Breast epithelium (tissue), 4 donors: ENCODE results near the gene AMER1. TPM values are rescaled to one million over a fixed set of nuclear protein-coding genes. Genes with fewer than 3 reads are reported as not detected.
"Not testable (repeated sequence)": the region's sequence is repeated elsewhere in the genome, so short reads cannot be mapped to it uniquely, and the experiment has no call there.

Source experiments
- DNase-seq, 2 donors: peaks; one replicate each; pipeline ENCODE4 v3.0.0-alpha.2; 2019; ENCODE audit warnings: low spot score in 2 of 2
- H3K27ac ChIP-seq, 2 donors: fragments of 200-600 bp; sonication (generic) in 1 of 2; one replicate each; pipeline ENCODE4 v1.5.1; 2016 to 2019; ENCODE audit warnings: mild to moderate bottlenecking in 1 of 2
- H3K27me3 ChIP-seq, 2 donors: fragments of 200-600 bp; sonication (generic) in 1 of 2; one replicate each; pipeline versions ENCODE4 v1.5.1 to v1.6.0; 2017 to 2019; ENCODE audit warnings: control low read depth in 1 of 2, mild to moderate bottlenecking in 1 of 2
- H3K36me3 ChIP-seq: fragments of 200-600 bp; one replicate; pipeline ENCODE4 v1.5.1; 2019
- H3K4me1 ChIP-seq, 2 donors: fragments of 200-600 bp; sonication (generic); one replicate each; pipeline ENCODE4 v1.5.1; 2016 to 2019; ENCODE audit warnings: control low read depth in 1 of 2
- H3K4me3 ChIP-seq, 3 donors: fragments of 200-600 bp; sonication (generic); 1 replicate in 2 of 3; 2 replicates in 1 of 3; pipeline ENCODE4 v1.5.1; 2016 to 2019; ENCODE audit warnings: mild to moderate bottlenecking in 3 of 3, moderate library complexity in 2 of 3
- H3K9me3 ChIP-seq, 2 donors: fragments of 200-600 bp; sonication (generic) in 1 of 2; one replicate each; pipeline ENCODE4 v1.5.1; 2016 to 2019; ENCODE audit warnings: control low read depth in 1 of 2
- CTCF ChIP-seq, 3 donors: fragments of 450-650 bp; IDR thresholded peaks; one replicate each; pipeline ENCODE4 v1.5.1; 2016 to 2017; ENCODE audit warnings: antibody characterized with exemption in 3 of 3, mild to moderate bottlenecking in 3 of 3, moderate library complexity in 3 of 3
- POLR2A ChIP-seq: fragments of 450-650 bp; IDR thresholded peaks from one replicate; pipeline ENCODE4 v1.6.1; 2016; ENCODE audit warnings: antibody characterized with exemption, mild to moderate bottlenecking, moderate library complexity
- POLR2AphosphoS5 ChIP-seq, 3 donors: sonication (generic); formaldehyde crosslinking; IDR thresholded peaks; one replicate each; pipeline ENCODE4 v1.6.1; 2017; ENCODE audit warnings: antibody characterized with exemption in 3 of 3
- intact Hi-C: fragments of 100-400 bp; cut with DNase I; formaldehyde crosslinking; loops from one replicate; pipeline ENCODE4 v1.15.1; 2023; ENCODE audit warnings: low total_unique reads
- total RNA-seq, 3 donors: library from RNA; depleted of rRNA; stranded (reverse); fragments of >200 nt; gene quantifications; one replicate each; pipeline ENCODE4 v1.1.0, GENCODE V29; 2016

The AMER1 gene
- 1 to 10 TPM; 3.7 to 5.3 (median 4.3) TPM for total RNA-seq

DNA sequence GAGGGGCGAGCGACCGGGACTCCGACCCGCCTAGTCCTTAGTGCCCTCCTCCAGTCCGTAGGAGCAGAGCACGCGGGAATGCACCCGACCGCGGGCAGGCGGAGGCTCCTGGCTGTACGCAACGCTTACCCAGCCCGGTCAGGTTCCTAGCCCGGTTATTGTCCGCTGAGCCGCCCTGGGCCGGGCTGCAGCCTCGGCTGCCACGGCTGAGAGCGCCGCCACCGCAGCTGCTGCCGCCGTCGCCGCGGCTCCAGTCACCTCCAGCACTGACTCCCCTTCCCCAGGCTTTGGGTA, at the start of gene AMER1:
Gene AMER1 (minus strand): TSS at position 268 of the 294 bp plus-strand sequence. CDS start 12,422 bp downstream, outside the sequence.
- Histone ChIP-seq H3K27me3 (peaks cover 0 to 38% of the 10 kb centered on the region in 2 donors), H3K27ac (peak within 1 kb of the TSS; percentile 86 to 91), H3K4me1 (no peaks in the 10 kb centered on the region), H3K9me3 (no peaks in the 10 kb centered on the region), H3K4me3 (peak within 1 kb of the TSS; percentile 65 to 73 (median 67)), H3K36me3 (no peaks in the 10 kb centered on the region)
- DNase-seq, result no peak
- intact Hi-C loops, result loop anchor here (5.0 kb wide), 1 partner anchor 638 kb away; no protein-coding TSS in a partner anchor
- TF ChIP-seq POLR2AphosphoS5 (IDR thresholded peaks at IDR 0.05) (no peak), CTCF (IDR thresholded peaks at IDR 0.05) (no peak), POLR2A (no peak)

- Histone ChIP-seq H3K36me3 (no peaks in the 10 kb centered on the region), H3K9me3 (peaks cover 0 to 5% of the 10 kb centered on the region in 2 donors), H3K4me1 (no peaks in the 10 kb centered on the region), H3K27ac (no peak within 1 kb of the TSS), H3K27me3 (peaks cover 0 to 18% of the 10 kb centered on the region in 2 donors), H3K4me3 (no peak within 1 kb of the TSS)
- intact Hi-C loops, result no loop called here
- DNase-seq, result no peak
- no peak for TF ChIP-seq CTCF (IDR thresholded peaks at IDR 0.05)
- no peak for TF ChIP-seq POLR2AphosphoS5 (IDR thresholded peaks at IDR 0.05)
- TF ChIP-seq POLR2A, result no peak
Measured at GRCh38 chrX:64230123-64230970, 24.8 kb upstream of the AMER1 start, which contains the start of gene ASB12. TSS of gene ASB12 (minus strand) at chrX:64230607. CDS start at chrX:64225650, 4,957 bp downstream.

DNA sequence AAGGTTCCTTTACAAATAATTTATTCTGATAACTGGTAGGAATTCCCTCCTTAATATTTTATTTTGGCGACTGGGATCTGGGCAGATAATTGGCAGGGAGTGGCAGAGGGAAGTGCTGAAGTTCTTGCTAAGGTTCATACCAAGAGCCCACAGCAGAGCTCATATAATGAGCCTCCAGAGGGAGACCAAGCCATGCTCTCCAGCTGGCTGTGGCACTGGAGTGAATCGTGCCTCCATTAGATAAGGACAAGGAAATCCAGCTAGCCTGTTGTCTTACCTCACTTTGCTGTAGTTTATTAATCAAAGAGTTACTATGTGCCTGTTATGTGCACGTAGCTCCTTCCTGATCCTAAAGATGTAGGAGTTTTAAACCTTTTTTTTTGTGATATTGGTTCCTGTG, 23.6 kb upstream of the AMER1 start:
- Histone ChIP-seq H3K9me3 (peaks cover 0 to 5% of the 10 kb centered on the region in 2 donors), H3K27me3 (peaks cover 0 to 26% of the 10 kb centered on the region in 2 donors), H3K36me3 (no peaks in the 10 kb centered on the region), H3K27ac (no peak overlapping the region), H3K4me1 (no peaks in the 10 kb centered on the region), H3K4me3 (no peak overlapping the region)
- intact Hi-C loops, result no loop called here
- no peak for TF ChIP-seq CTCF (IDR thresholded peaks at IDR 0.05)
- TF ChIP-seq POLR2A, result no peak
- DNase-seq, result no peak

- Histone ChIP-seq H3K36me3 (no peaks in the 10 kb centered on the region), H3K27ac (no peak overlapping the region), H3K9me3 (no peaks in the 10 kb centered on the region), H3K27me3 (peaks cover 0 to 22% of the 10 kb centered on the region in 2 donors), H3K4me1 (no peaks in the 10 kb centered on the region), H3K4me3 (no peak overlapping the region)
- intact Hi-C loops, result no loop called here
- TF ChIP-seq CTCF (IDR thresholded peaks at IDR 0.05) (no peak), POLR2AphosphoS5 (IDR thresholded peaks at IDR 0.05) (no peak), POLR2A (no peak)
- DNase-seq, result no peak
Measured at GRCh38 chrX:64218023-64218422, 12.5 kb upstream of the AMER1 start.

DNA sequence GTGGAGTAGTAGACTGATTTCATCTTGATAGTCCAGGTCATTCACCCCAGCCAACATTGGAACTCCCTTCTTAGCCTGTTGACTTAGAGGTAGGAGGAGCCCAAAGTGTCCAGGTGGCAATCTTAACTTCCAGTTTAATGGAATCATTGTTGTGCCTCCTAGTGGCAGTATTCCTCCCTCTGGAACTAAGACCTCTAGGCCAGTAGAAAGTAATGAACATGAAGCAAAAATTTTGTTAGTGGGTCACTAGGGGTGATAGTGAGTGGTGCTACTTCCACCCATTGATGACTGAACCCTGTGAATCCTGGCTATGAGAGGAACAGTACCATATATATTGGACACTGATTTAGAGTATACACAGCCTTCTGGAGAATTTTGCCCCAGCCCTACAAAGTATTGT, 8.5 kb upstream of the AMER1 start:
- H3K4me3 ChIP-seq, H3K36me3 ChIP-seq: not testable (repeated sequence)

More for the DNA sequence above, 8.5 kb upstream of the AMER1 start:
- H3K9me3 ChIP-seq, DNase-seq, H3K27ac ChIP-seq, H3K27me3 ChIP-seq, intact Hi-C loops, H3K4me1 ChIP-seq: not testable (repeated sequence)
